Upper lobe of left lung (tissue), 4 donors: ENCODE results near the gene ARMC12.

Source experiments
- CTCF ChIP-seq, 6 experiments: fragments of 450-650 bp in 4 of 6; fragments of 200-600 bp in 2 of 6; sonication (generic) in 2 of 6; IDR thresholded peaks; one replicate each; pipeline ENCODE4 v1.5.1; 2016 to 2019; ENCODE audit warnings: antibody characterized with exemption in 6 of 6
- EP300 ChIP-seq, 4 donors: sonication (generic); formaldehyde crosslinking; IDR thresholded peaks; one replicate each; pipeline ENCODE4 v1.5.1; 2017; ENCODE audit warnings: antibody characterized with exemption in 4 of 4, control low read depth in 2 of 4
- POLR2A ChIP-seq, 4 donors: fragments of 450-650 bp; IDR thresholded peaks; one replicate each; pipeline ENCODE4 v1.5.1; 2016 to 2017; ENCODE audit warnings: antibody characterized with exemption in 4 of 4, mild to moderate bottlenecking in 2 of 4

GRCh38 chr6:35750557-35750956 lies 13.7 kb downstream of the ARMC12 start:
- TF ChIP-seq CTCF (IDR thresholded peaks at IDR 0.05) (no peak), POLR2A (IDR thresholded peaks at IDR 0.05) (no peak), EP300 (IDR thresholded peaks at IDR 0.05) (no peak)
